Measurements from ENCODE around the gene SAT2.

DNA sequence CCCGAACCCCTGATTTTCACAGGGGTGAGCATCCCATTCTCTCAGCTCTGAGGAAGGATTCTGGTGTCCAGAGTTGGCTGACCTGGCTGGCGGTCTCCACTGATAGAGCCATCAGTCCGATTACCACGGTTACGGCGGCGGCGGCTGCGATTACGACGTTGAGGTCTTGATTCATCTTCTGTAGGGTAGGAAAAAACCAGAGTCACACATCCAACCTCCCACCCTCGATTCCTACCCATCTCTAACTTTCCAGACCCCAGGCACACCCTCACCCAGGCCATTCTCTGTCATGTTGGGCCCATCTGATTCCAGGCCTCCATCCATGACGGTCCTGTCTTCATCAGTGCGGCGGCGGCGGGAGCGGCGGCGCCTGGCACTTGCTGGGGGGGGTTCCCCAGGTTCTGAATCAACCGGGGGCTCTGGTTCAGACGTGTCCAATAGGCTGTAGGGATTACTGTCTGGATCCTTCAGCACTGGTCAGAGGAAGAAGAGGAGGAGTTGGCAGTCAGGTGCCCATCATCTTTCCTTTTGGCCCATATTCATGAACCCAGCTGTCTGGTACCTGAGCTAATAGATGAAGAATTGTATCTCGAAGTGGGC, 35.1 kb downstream of the SAT2 start:
- no peak for TF ChIP-seq CTCF (conservative IDR thresholded peaks at IDR 0.05)
- no peak for TF ChIP-seq EZH2 (IDR thresholded peaks at IDR 0.05; ENCODE audit: low read depth)

All from PC-9 (cell line).